ENCODE data around the gene RYR1.

RYR1 gene

DNA sequence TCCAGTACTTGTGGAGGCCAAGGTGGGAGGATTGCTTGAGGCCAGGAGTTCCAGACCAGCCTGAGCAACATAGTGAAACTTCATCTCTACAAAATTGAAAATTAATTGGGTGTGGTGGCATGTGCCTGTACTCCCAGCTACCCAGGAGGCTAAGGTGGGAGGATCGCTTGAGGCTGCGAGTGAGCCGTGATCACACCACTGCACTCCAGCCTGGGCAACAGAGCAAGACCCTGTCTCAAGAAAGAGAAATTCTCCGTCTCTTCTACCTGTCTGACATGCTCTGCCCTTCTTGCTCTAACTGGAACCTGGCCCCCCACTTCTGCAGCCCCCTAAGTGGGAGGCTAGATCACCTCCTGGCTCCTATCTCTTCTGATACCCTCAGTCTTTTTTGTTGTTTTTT, 192.9 kb downstream of the RYR1 start:
- no peak for DNase-seq

DNA sequence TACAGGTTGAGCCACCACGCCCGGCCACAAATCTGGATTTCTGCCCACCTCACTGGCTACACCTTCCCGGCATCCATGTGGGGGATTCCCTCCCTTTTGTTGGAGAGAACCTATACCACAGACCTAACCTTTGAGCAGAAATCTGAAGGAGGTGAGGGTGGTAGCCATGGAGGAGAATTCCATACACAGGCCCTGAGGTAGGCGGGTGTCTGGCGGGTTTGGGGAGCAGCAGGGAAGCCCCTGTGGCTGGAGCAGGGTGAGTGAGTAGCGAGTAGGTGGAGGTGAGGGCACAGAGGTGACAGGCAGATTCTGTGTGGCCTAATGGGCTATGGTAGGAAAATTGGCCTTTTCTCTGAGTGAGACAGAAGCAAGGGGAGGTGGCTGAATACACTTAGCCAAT, 196.1 kb downstream of the RYR1 start:
- no peak for DNase-seq

DNA sequence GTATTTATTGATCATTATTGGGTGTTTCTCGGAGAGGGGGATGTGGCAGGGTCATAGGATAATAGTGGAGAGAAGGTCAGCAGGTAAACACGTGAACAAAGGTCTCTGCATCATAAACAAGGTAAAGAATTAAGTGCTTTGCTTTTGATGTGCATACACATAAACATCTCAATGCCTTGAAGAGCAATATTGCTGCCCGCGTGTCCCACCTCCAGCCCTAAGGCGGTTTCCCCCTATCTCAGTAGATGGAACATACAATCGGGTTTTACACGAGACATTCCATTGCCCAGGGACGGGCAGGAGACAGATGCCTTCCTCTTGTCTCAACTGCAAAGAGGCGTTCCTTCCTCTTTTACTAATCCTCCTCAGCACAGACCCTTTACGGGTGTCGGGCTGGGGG, 197.8 kb downstream of the RYR1 start:
- peak; percentile 50 for DNase-seq

DNA sequence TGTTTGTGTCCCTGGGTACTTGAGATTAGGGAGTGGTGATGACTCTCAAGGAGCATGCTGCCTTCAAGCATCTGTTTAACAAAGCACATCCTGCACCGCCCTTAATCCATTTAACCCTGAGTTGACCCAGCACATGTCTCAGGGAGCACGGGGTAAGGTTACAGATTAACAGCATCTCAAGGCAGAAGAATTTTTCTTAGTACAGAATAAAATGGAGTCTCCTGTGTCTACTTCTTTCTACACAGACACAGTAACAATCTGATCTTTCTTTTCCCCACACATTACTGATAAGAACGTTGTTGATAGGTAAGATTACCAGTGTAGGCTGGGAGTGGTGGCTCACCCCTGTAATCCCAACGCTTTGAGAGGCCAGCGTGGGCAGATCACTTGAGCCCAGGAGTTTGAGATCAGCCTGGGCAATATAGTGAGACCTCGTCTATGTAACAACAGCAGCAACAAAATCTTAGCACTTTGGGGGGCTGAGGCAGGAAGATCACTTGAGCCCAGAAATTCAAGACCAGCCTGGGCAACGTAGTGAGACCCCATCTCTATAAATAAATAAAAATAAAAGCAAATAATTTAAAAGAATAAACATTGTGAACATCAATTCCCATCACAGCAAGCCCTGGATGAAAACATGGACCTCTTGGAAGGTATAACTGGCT, 198.5 kb downstream of the RYR1 start:
- peak; percentile 22 for DNase-seq

DNA sequence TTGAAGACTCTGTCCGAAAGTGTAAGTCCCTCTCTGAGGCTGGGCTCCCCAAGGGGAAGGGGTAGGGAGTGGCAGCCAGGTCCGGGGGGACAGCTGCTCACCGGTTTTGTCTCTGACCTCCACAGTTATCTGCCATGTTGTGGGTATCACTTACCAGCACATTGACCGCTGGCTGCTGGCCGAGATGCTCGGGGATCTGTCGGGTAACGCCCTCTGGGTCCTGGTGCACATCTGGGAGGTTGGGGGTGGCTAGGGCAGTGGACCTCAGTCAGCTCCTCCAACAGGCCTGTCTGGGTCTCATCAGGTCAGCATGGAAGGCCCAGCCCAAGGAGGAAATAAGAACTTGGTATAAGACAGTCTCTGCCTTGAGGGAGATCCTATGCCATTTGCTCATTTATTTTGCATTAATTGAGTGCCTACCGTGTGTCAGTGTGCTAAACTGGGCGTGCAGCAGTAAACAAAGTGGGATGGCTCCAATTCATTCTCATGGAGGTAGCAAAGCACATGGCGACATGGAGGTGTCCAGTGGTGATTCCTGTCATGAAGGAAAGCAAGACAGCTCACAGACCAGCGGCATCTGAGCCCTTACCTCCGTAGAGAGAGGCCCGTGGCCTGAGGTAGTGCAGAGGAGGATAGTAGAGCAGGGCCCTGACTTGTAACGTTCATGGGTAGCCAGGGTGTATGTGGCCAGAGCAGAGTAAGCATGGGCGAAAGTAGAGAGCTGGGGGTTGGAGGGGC, 199.2 kb downstream of the RYR1 start:
- DNase-seq: no peak

DNA sequence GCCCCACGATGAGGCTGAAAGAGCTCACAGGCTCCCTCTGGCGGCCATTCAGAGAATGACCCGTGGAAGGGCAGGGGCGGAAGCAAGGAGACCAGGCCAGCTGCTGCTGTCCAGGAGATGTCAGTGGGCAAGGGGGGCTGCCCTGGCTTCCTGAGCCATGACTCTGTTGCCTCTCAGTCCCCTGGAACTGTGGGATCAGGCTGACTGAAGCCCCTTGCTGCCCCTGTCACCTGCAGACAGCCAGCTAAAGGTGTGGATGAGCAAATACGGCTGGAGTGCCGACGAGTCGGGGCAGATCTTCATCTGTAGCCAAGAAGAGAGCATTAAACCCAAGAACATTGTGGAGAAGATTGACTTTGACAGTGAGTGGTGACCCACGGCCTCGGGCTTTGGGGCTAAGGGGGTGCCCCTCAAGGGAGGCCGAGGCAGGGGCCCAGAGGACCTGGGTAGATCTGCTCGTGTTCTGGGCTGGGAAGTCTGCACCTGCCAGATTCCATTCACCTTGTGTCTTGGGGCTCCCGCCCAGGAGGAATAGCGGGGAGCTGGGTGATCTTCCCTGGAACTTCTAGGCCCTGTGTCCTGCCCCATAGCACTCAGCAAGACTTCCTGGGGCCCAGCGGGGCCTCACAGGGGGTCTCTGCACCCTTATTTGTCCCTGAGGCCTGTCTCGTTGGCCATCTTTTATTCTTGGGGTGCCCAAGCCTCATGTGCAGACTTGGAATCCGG, 201.4 kb downstream of the RYR1 start:
- no peak for DNase-seq

DNA sequence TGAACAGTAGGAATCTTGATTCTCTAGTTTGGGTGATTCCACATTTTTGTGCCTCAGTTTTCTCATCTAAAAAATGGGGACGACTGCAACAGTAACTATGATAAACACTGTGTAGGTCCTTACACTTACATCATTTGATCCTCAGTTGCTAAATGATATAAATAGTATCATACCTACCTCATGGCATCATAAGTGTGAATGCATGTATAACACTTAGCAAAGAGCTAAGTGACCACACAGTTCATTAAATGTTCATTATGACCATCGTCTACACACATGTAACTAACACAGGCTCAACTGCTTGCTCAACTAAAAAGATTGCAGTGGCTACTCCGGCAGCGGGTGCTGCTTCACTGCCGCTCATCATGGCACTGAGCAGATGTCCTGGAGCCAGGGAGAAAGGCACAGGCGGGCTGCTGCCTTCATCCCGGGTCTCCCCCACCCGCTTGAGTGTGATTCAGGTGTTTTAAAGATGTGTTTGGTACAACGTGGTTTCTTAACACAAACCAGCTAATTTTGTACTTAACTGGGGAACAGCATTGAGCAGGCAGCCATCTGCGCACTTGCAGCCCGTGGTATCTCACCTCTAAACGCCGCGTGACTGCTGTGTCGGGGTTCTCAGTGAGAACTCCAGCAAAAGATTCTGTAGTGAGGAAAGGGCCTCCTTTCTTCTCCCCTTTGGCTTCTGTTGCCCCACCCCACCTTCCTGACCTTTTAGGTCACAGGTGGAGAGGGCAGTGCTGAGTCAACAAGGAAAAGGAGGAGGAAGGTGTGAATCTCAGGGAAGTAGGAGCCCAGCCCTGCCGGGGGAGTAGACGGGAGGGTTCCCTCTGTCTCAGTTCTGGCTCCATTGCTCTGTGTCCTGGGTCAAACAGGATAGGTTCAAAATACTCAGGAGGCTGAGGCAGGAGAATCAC, 202.2 kb downstream of the RYR1 start:
- DNase-seq: no peak
